ENCODE measurements around the gene CHCHD3. TPM values are rescaled to one million over a fixed set of nuclear protein-coding genes. Genes with fewer than 3 reads are reported as not detected.
"Not testable (repeated sequence)": the region's sequence is repeated elsewhere in the genome, so short reads cannot be mapped to it uniquely, and the experiment has no call there.

The CHCHD3 gene
- total and polyA plus RNA-seq, 2 donors (not counting 1 experiment from before 2014, with no cell fraction given): 80.8 to 94.0 TPM

- Histone ChIP-seq H3K9me3 (ENCODE audit: control insufficient read depth, insufficient read depth, low read depth, low read length) (no peaks in the 10 kb centered on the region), H3K4me2 (ENCODE audit: extremely low read depth, insufficient read depth, low read length) (no peak overlapping the region), H4K20me1 (ENCODE audit: control insufficient read depth, extremely low read depth, insufficient read depth, low read length) (no peaks in the 10 kb centered on the region), H3K79me2 (ENCODE audit: control insufficient read depth, insufficient read depth, low read length) (no peaks in the 10 kb centered on the region), H3K9ac (ENCODE audit: insufficient read depth, low read length) (no peak overlapping the region), H3K36me3 (ENCODE audit: control insufficient read depth, insufficient read depth, low read length) (no peaks in the 10 kb centered on the region), H3K27me3 (ENCODE audit: control insufficient read depth, insufficient read depth, low read length) (no peaks in the 10 kb centered on the region), H3K4me3 (replicated peaks in 1 of 4; ENCODE audit: control extremely low read depth in 1 of 4, insufficient read depth in 1 of 4, low read depth in 3 of 4, low read length in 4 of 4) (no peak overlapping the region), H3K4me1 (ENCODE audit: control insufficient read depth, extremely low read depth, insufficient read depth, low read length) (no peaks in the 10 kb centered on the region), H2AFZ (ENCODE audit: low read length) (no peak overlapping the region), H3K27ac (ENCODE audit: insufficient read depth, low read length) (no peak overlapping the region)
- TF ChIP-seq CTCF (conservative IDR thresholded peaks at IDR 0.05 in 1 of 2, IDR thresholded peaks at IDR 0.05 in 1 of 2; ENCODE audit: low read depth in 1 of 2, low read length in 2 of 2): no peak
- TF ChIP-seq EZH2 (IDR thresholded peaks at IDR 0.05; ENCODE audit: low read length, missing control alignments): no peak
- DNase-seq (ENCODE audit: low read depth in 2 of 2): peak in 1 of 2 donors; percentile 8
Measured at GRCh38 chr7:132895231-132895630, 186.7 kb downstream of the CHCHD3 start.

GRCh38 chr7:132893560-132893959 lies 188.3 kb downstream of the CHCHD3 start:
- no peak overlapping the region for H3K4me2 ChIP-seq (ENCODE audit: extremely low read depth, insufficient read depth, low read length)
- H3K36me3 ChIP-seq (ENCODE audit: control insufficient read depth, insufficient read depth, low read length): no peaks in the 10 kb centered on the region
- H3K4me1 ChIP-seq (ENCODE audit: control insufficient read depth, extremely low read depth, insufficient read depth, low read length): no peaks in the 10 kb centered on the region
- no peak for DNase-seq (ENCODE audit: low read depth in 2 of 2)
- H3K9me3 ChIP-seq (ENCODE audit: control insufficient read depth, insufficient read depth, low read depth, low read length): no peaks in the 10 kb centered on the region
- no peak for TF ChIP-seq EZH2 (IDR thresholded peaks at IDR 0.05; ENCODE audit: low read length, missing control alignments)
- TF ChIP-seq CTCF (conservative IDR thresholded peaks at IDR 0.05 in 1 of 2, IDR thresholded peaks at IDR 0.05 in 1 of 2; ENCODE audit: low read depth in 1 of 2, low read length in 2 of 2): no peak
- H3K9ac ChIP-seq (ENCODE audit: insufficient read depth, low read length): no peak overlapping the region
- no peaks in the 10 kb centered on the region for H3K27me3 ChIP-seq (ENCODE audit: control insufficient read depth, insufficient read depth, low read length)
- H4K20me1 ChIP-seq (ENCODE audit: control insufficient read depth, extremely low read depth, insufficient read depth, low read length): no peaks in the 10 kb centered on the region
- no peaks in the 10 kb centered on the region for H3K79me2 ChIP-seq (ENCODE audit: control insufficient read depth, insufficient read depth, low read length)
- H3K27ac ChIP-seq (ENCODE audit: insufficient read depth, low read length): no peak overlapping the region
- H3K4me3 ChIP-seq (replicated peaks in 1 of 4; ENCODE audit: control extremely low read depth in 1 of 4, insufficient read depth in 1 of 4, low read depth in 3 of 4, low read length in 4 of 4): no peak overlapping the region
- no peak overlapping the region for H2AFZ ChIP-seq (ENCODE audit: low read length)

- not testable (repeated sequence) for DNase-seq (ENCODE audit: low read depth in 2 of 2); H2AFZ ChIP-seq (ENCODE audit: low read length); H3K4me1 ChIP-seq (ENCODE audit: control insufficient read depth, extremely low read depth, insufficient read depth, low read length); H4K20me1 ChIP-seq (ENCODE audit: control insufficient read depth, extremely low read depth, insufficient read depth, low read length); H3K27me3 ChIP-seq (ENCODE audit: control insufficient read depth, insufficient read depth, low read length); H3K9ac ChIP-seq (ENCODE audit: insufficient read depth, low read length); H3K4me3 ChIP-seq (replicated peaks in 1 of 4; ENCODE audit: control extremely low read depth in 1 of 4, insufficient read depth in 1 of 4, low read depth in 3 of 4, low read length in 4 of 4); H3K27ac ChIP-seq (ENCODE audit: insufficient read depth, low read length); H3K79me2 ChIP-seq (ENCODE audit: control insufficient read depth, insufficient read depth, low read length); H3K4me2 ChIP-seq (ENCODE audit: extremely low read depth, insufficient read depth, low read length); H3K36me3 ChIP-seq (ENCODE audit: control insufficient read depth, insufficient read depth, low read length); H3K9me3 ChIP-seq (ENCODE audit: control insufficient read depth, insufficient read depth, low read depth, low read length)
Measured at GRCh38 chr7:132892744-132893143, 189.1 kb downstream of the CHCHD3 start.
